Measurements from ENCODE around the gene PRR4.

- TF ChIP-seq POLR2A (IDR thresholded peaks at IDR 0.05; ENCODE audit: low read depth, low read length) (no peak), POLR2AphosphoS5 (IDR thresholded peaks at IDR 0.05; ENCODE audit: low read depth, low read length) (no peak)
Measured at GRCh38 chr12:10824957-10825356, 24.3 kb downstream of the PRR4 start.
